ENCODE measurements around the gene CNGA3.

The CNGA3 gene

GRCh38 chr2:98346311-98347236, at the start of gene CNGA3:
Gene CNGA3, plus strand, starts transcription at chr2:98346456. Its CDS starts 23,520 bp downstream, at chr2:98369976.
- DNase-seq, result peak; percentile 59
- TF ChIP-seq CTCF (IDR thresholded peaks at IDR 0.05; ENCODE audit: low read depth, low read length), result no peak

GRCh38 chr2:98297817-98298682, 48.2 kb upstream of the CNGA3 start:
- Histone ChIP-seq H3K27me3 (ENCODE audit: insufficient read depth, low read depth, severe bottlenecking) (no peaks in the 10 kb centered on the region), H3K4me3 (ENCODE audit: low read depth, low read length) (no peak overlapping the region), H3K9me3 (ENCODE audit: severe bottlenecking) (no peaks in the 10 kb centered on the region), H3K36me3 (no peaks in the 10 kb centered on the region), H3K27ac (no peak overlapping the region)
- peak; percentile 61 for TF ChIP-seq CTCF (IDR thresholded peaks at IDR 0.05; ENCODE audit: low read depth, low read length)
- DNase-seq, result peak; percentile 23

More at GRCh38 chr2:98346311-98347236, at the start of gene CNGA3:
- no peaks in the 10 kb centered on the region for H3K27me3 ChIP-seq (ENCODE audit: insufficient read depth, low read depth, severe bottlenecking)
- peaks cover 18% of the 10 kb centered on the region for H3K36me3 ChIP-seq
- H3K9me3 ChIP-seq (ENCODE audit: severe bottlenecking), result no peaks in the 10 kb centered on the region
- H3K4me3 ChIP-seq (ENCODE audit: low read depth, low read length), result peak within 1 kb of the TSS; percentile 94
- peak within 1 kb of the TSS; percentile 96 for H3K27ac ChIP-seq

- DNase-seq, result no peak
- Histone ChIP-seq H3K27me3 (ENCODE audit: insufficient read depth, low read depth, severe bottlenecking) (no peaks in the 10 kb centered on the region), H3K9me3 (ENCODE audit: severe bottlenecking) (no peaks in the 10 kb centered on the region), H3K4me3 (ENCODE audit: low read depth, low read length) (no peak overlapping the region), H3K36me3 (no peaks in the 10 kb centered on the region), H3K27ac (no peak overlapping the region)
- TF ChIP-seq CTCF (IDR thresholded peaks at IDR 0.05; ENCODE audit: low read depth, low read length), result no peak
Observed at GRCh38 chr2:98298683-98299164, 47.5 kb upstream of the CNGA3 start.

- Histone ChIP-seq H3K27me3 (ENCODE audit: insufficient read depth, low read depth, severe bottlenecking) (no peaks in the 10 kb centered on the region), H3K9me3 (ENCODE audit: severe bottlenecking) (no peaks in the 10 kb centered on the region), H3K27ac (peak overlapping the region; percentile 1; the same call in 1 of the 2 replicates), H3K36me3 (no peaks in the 10 kb centered on the region), H3K4me3 (ENCODE audit: low read depth, low read length) (no peak overlapping the region)
- DNase-seq, result peak; percentile 73
- no peak for TF ChIP-seq CTCF (IDR thresholded peaks at IDR 0.05; ENCODE audit: low read depth, low read length)
Observed at GRCh38 chr2:98299211-98299905, 46.9 kb upstream of the CNGA3 start.

- Histone ChIP-seq H3K27ac (no peak overlapping the region), H3K36me3 (no peaks in the 10 kb centered on the region), H3K9me3 (ENCODE audit: severe bottlenecking) (no peaks in the 10 kb centered on the region), H3K27me3 (ENCODE audit: insufficient read depth, low read depth, severe bottlenecking) (no peaks in the 10 kb centered on the region), H3K4me3 (ENCODE audit: low read depth, low read length) (no peak overlapping the region)
- TF ChIP-seq CTCF (IDR thresholded peaks at IDR 0.05; ENCODE audit: low read depth, low read length), result 0 out of 2 replicates have a peak, but pooled peaks have one; percentile 17
- DNase-seq, result no peak
Observed at GRCh38 chr2:98300141-98300874, 45.9 kb upstream of the CNGA3 start.

All from WERI-Rb-1 (cell line).